ENCODE data around the gene ST3GAL6.

ST3GAL6 gene

GRCh38 chr3:98778383-98778782 lies 15.2 kb downstream of the ST3GAL6 start:
- no peak for DNase-seq

GRCh38 chr3:98778852-98779413 lies 15.8 kb downstream of the ST3GAL6 start:
- no peak for DNase-seq

- no peak for DNase-seq
These were observed 16.6 kb downstream of the ST3GAL6 start for GRCh38 chr3:98779541-98780335.

- no peak for DNase-seq
These were observed 17.2 kb downstream of the ST3GAL6 start for GRCh38 chr3:98780343-98780742.

GRCh38 chr3:98782824-98783500 lies 19.8 kb downstream of the ST3GAL6 start:
- no peak for DNase-seq

GRCh38 chr3:98784042-98784441 lies 20.9 kb downstream of the ST3GAL6 start:
- DNase-seq = no peak

- no peak for DNase-seq
These were observed 21.8 kb downstream of the ST3GAL6 start for GRCh38 chr3:98784666-98785600.

- DNase-seq = no peak
These were observed 23.3 kb downstream of the ST3GAL6 start for GRCh38 chr3:98786364-98787006.

- DNase-seq = no peak
These were observed 24.0 kb downstream of the ST3GAL6 start for GRCh38 chr3:98787181-98787580.

GRCh38 chr3:98788651-98789050 lies 25.5 kb downstream of the ST3GAL6 start:
- DNase-seq = no peak

GRCh38 chr3:98791341-98792325 lies 28.5 kb downstream of the ST3GAL6 start:
- no peak for DNase-seq

GRCh38 chr3:98793971-98794370 lies 30.8 kb downstream of the ST3GAL6 start:
- no peak for DNase-seq

GRCh38 chr3:98796334-98796733 lies 33.2 kb downstream of the ST3GAL6 start:
- DNase-seq = no peak

- DNase-seq = no peak
These were observed 34.8 kb downstream of the ST3GAL6 start for GRCh38 chr3:98797905-98798304.

- DNase-seq = no peak
These were observed 35.7 kb downstream of the ST3GAL6 start for GRCh38 chr3:98798820-98799219.

GRCh38 chr3:98799479-98799878 lies 36.3 kb downstream of the ST3GAL6 start:
- DNase-seq = no peak

GRCh38 chr3:98800401-98800800 lies 37.3 kb downstream of the ST3GAL6 start:
- DNase-seq = no peak

- DNase-seq = no peak
These were observed 38.1 kb downstream of the ST3GAL6 start for GRCh38 chr3:98801043-98801747.

GRCh38 chr3:98805571-98805970 lies 42.4 kb downstream of the ST3GAL6 start:
- DNase-seq = no peak

GRCh38 chr3:98806521-98806920 lies 43.4 kb downstream of the ST3GAL6 start:
- DNase-seq = no peak

- DNase-seq = no peak
These were observed 43.9 kb downstream of the ST3GAL6 start for GRCh38 chr3:98807011-98807410.

Measured in NCI-H1417 treated with DMSO at 0.1 percent for 48 hours (cell line).